Activated B cell treated with CpG ODN at 0.5 μM for 24 hours (primary cell): ENCODE results near the gene METAP2. TPM values are rescaled to one million over a fixed set of nuclear protein-coding genes. Genes with fewer than 3 reads are reported as not detected.

ENCODE experiments used
- ATAC-seq: fragments of 200-7000 bp; cut with Tn5 transposase; one replicate; pipeline ENCODE4 v1.10.0; 2021; ENCODE audit warnings: low read depth, mild to moderate bottlenecking, moderate library complexity
- CTCF ChIA-PET: fragments of 350-600 bp; sonication (Branson Sonifier 250); formaldehyde crosslinking; loops from one replicate; lab custom pipeline; 2021; ENCODE audit warnings: antibody characterized with exemption; lab: Charles Lee
- POLR2A ChIA-PET: fragments of 350-600 bp; sonication (Branson Sonifier 250); formaldehyde crosslinking; loops from one replicate; lab custom pipeline; 2021; ENCODE audit warnings: antibody characterized with exemption; lab: Charles Lee
- DNase-seq: peaks from one replicate; pipeline ENCODE4 v3.0.0; 2022
- H3K27ac Mint-ChIP-seq: one replicate; pipeline ENCODE4 v1.8.0; 2020; ENCODE audit warnings: mixed read lengths
- H3K27me3 Mint-ChIP-seq: one replicate; pipeline ENCODE4 v1.8.0; 2021; ENCODE audit warnings: mixed read lengths
- H3K36me3 Mint-ChIP-seq: one replicate; pipeline ENCODE4 v1.8.0; 2021; ENCODE audit warnings: low read depth, mixed read lengths
- H3K4me1 Mint-ChIP-seq: one replicate; pipeline ENCODE4 v1.8.0; 2021; ENCODE audit warnings: mixed read lengths
- H3K4me3 Mint-ChIP-seq: one replicate; pipeline ENCODE4 v1.8.0; 2020; ENCODE audit warnings: mild to moderate bottlenecking, mixed read lengths
- H3K9me3 Mint-ChIP-seq: one replicate; pipeline ENCODE4 v1.8.0; 2020; ENCODE audit warnings: mixed read lengths
- CTCF ChIP-seq: fragments of 200-600 bp; IDR thresholded peaks from one replicate; pipeline ENCODE4 v1.8.0; 2022; ENCODE audit warnings: antibody characterized with exemption, mild to moderate bottlenecking
- intact Hi-C: fragments of 100-400 bp; cut with micrococcal nuclease; formaldehyde crosslinking; loops from one replicate; pipeline ENCODE4 v1.15.1; 2024
- total RNA-seq: library from RNA; stranded (reverse); gene quantifications from 2 replicates; pipeline ENCODE4 v1.2.3, GENCODE V29; 2022

The METAP2 gene
- total RNA-seq, 1 donor from 2014 or later: 63.0 TPM

- ChIA-PET POLR2A (no interaction called here), CTCF (no interaction called here)
- intact Hi-C loops: no loop called here
- DNase-seq: no peak
- peaks cover 45% of the 10 kb centered on the region for H3K36me3 Mint-ChIP-seq
- TF ChIP-seq CTCF: no peak
- no peak for ATAC-seq
- H3K4me1 Mint-ChIP-seq: peaks cover 4% of the 10 kb centered on the region
- no peak overlapping the region for H3K27ac Mint-ChIP-seq
- H3K4me3 Mint-ChIP-seq: no peak overlapping the region
- no peaks in the 10 kb centered on the region for H3K9me3 Mint-ChIP-seq
- no peaks in the 10 kb centered on the region for H3K27me3 Mint-ChIP-seq
Observed at GRCh38 chr12:95516757-95517156, 42.8 kb downstream of the METAP2 start.

GRCh38 chr12:95517246-95517645, 43.3 kb downstream of the METAP2 start:
- Mint-ChIP-seq H3K36me3 (peaks cover 45% of the 10 kb centered on the region), H3K9me3 (no peaks in the 10 kb centered on the region), H3K4me3 (no peak overlapping the region), H3K27ac (no peak overlapping the region), H3K27me3 (no peaks in the 10 kb centered on the region), H3K4me1 (peaks cover 4% of the 10 kb centered on the region)
- TF ChIP-seq CTCF: no peak
- ATAC-seq (no peak), DNase-seq (no peak)
- ChIA-PET CTCF (no interaction called here), POLR2A (no interaction called here)
- intact Hi-C loops: no loop called here

- H3K4me1 Mint-ChIP-seq: peaks cover 4% of the 10 kb centered on the region
- ChIA-PET POLR2A (no interaction called here), CTCF (no interaction called here)
- no peaks in the 10 kb centered on the region for H3K9me3 Mint-ChIP-seq
- ATAC-seq (no peak), DNase-seq (no peak)
- no peak for TF ChIP-seq CTCF
- peaks cover 36% of the 10 kb centered on the region for H3K36me3 Mint-ChIP-seq
- no peak overlapping the region for H3K4me3 Mint-ChIP-seq
- H3K27ac Mint-ChIP-seq: no peak overlapping the region
- intact Hi-C loops: no loop called here
- H3K27me3 Mint-ChIP-seq: no peaks in the 10 kb centered on the region
Observed at GRCh38 chr12:95518944-95519343, 45.0 kb downstream of the METAP2 start.

GRCh38 chr12:95520816-95521215, 46.9 kb downstream of the METAP2 start:
- POLR2A ChIA-PET: interaction anchor here (0.7 kb wide), 1 partner anchor 48 kb away, joined by 3 read pairs; no protein-coding TSS in a partner anchor
- DNase-seq (no peak), ATAC-seq (no peak)
- Mint-ChIP-seq H3K9me3 (no peaks in the 10 kb centered on the region), H3K27me3 (no peaks in the 10 kb centered on the region), H3K27ac (no peak overlapping the region), H3K36me3 (peaks cover 23% of the 10 kb centered on the region), H3K4me3 (no peak overlapping the region), H3K4me1 (peaks cover 4% of the 10 kb centered on the region)
- CTCF ChIA-PET: no interaction called here
- intact Hi-C loops: no loop called here
- no peak for TF ChIP-seq CTCF

GRCh38 chr12:95522692-95523091, 48.7 kb downstream of the METAP2 start:
- intact Hi-C loops: no loop called here

More at GRCh38 chr12:95522692-95523091, 48.7 kb downstream of the METAP2 start:
- no peak for TF ChIP-seq CTCF
- Mint-ChIP-seq H3K9me3 (no peaks in the 10 kb centered on the region), H3K4me1 (peaks cover 4% of the 10 kb centered on the region), H3K4me3 (no peak overlapping the region), H3K36me3 (peaks cover 18% of the 10 kb centered on the region), H3K27ac (no peak overlapping the region), H3K27me3 (no peaks in the 10 kb centered on the region)
- POLR2A ChIA-PET: no interaction called here
- DNase-seq: no peak
- CTCF ChIA-PET: interaction anchor here (1.2 kb wide), 1 partner anchor 12 kb away, joined by 4 read pairs; no protein-coding TSS in a partner anchor
- no peak for ATAC-seq
